CD4-positive, alpha-beta T cell (primary cell): Measurements from ENCODE around the gene PHACTR3. TPM values are rescaled to one million over a fixed set of nuclear protein-coding genes. Genes with fewer than 3 reads are reported as not detected.

Experiments used
- ATAC-seq: fragments of 200-7000 bp; cut with Tn5 transposase; one replicate; pipeline ENCODE4 v1.10.0; 2022; ENCODE audit warnings: mild to moderate bottlenecking; ENCODE audit not compliant: poor library complexity
- CTCF ChIA-PET: fragments of 350-600 bp; sonication (Branson Sonifier 250); formaldehyde crosslinking; loops from one replicate; lab custom pipeline; 2021; ENCODE audit warnings: antibody characterized with exemption, inconsistent platforms; lab: Charles Lee
- POLR2A ChIA-PET: fragments of 350-600 bp; sonication (Branson Sonifier 250); formaldehyde crosslinking; loops from one replicate; lab custom pipeline; 2021; ENCODE audit warnings: antibody characterized with exemption, inconsistent platforms; lab: Charles Lee
- DNase-seq, 14 experiments: peaks; one replicate each; pipeline ENCODE4 v3.0.0-alpha.2; 2013 to 2020; ENCODE audit warnings: mixed read lengths in 2 of 14
- H3K27ac ChIP-seq, 2 donors: one replicate each; pipeline versions ENCODE4 v1.5.1 to v1.7.0; 2013; ENCODE audit warnings: low read length in 2 of 2, low read depth in 1 of 2, mild to moderate bottlenecking in 1 of 2
- H3K27me3 ChIP-seq, 2 experiments: 1 replicate in 1 of 2; 2 replicates in 1 of 2; pipeline versions ENCODE4 v1.6.1 to v1.7.0; 2013; ENCODE audit warnings: low read length in 2 of 2, control low read depth in 1 of 2, mild to moderate bottlenecking in 1 of 2, moderate library complexity in 1 of 2; ENCODE audit not compliant: insufficient read depth in 2 of 2, control insufficient read depth in 1 of 2
- H3K36me3 ChIP-seq: one replicate; pipeline ENCODE4 v1.6.1; 2013; ENCODE audit warnings: low read length, control low read depth; ENCODE audit not compliant: insufficient read depth
- H3K4me1 ChIP-seq: one replicate; pipeline ENCODE4 v1.6.1; 2013; ENCODE audit warnings: low read length, control low read depth; ENCODE audit not compliant: insufficient read depth
- H3K4me3 ChIP-seq: one replicate; pipeline ENCODE4 v1.5.1; 2013; ENCODE audit warnings: mild to moderate bottlenecking, low read length, moderate library complexity
- H3K9me3 ChIP-seq, 2 experiments: 1 replicate in 1 of 2; 2 replicates in 1 of 2; pipeline versions ENCODE4 v1.6.1 to v1.7.0; 2013; ENCODE audit warnings: low read length in 2 of 2, mild to moderate bottlenecking in 2 of 2, control low read depth in 1 of 2, moderate library complexity in 1 of 2; ENCODE audit not compliant: control insufficient read depth in 1 of 2, insufficient read depth in 1 of 2
- H3K27ac Mint-ChIP-seq: one replicate; pipeline ENCODE4 v1.8.0; 2020; ENCODE audit warnings: mixed read lengths
- H3K27me3 Mint-ChIP-seq: one replicate; pipeline ENCODE4 v1.8.0; 2021; ENCODE audit warnings: mixed read lengths
- H3K36me3 Mint-ChIP-seq: one replicate; pipeline ENCODE4 v1.8.0; 2021; ENCODE audit warnings: low read depth, mixed read lengths
- H3K4me1 Mint-ChIP-seq: one replicate; pipeline ENCODE4 v1.8.0; 2021; ENCODE audit warnings: low read depth, mixed read lengths
- H3K4me3 Mint-ChIP-seq: one replicate; pipeline ENCODE4 v1.8.0; 2020; ENCODE audit warnings: mild to moderate bottlenecking, mixed read lengths
- H3K9me3 Mint-ChIP-seq: one replicate; pipeline ENCODE4 v1.8.0; 2020; ENCODE audit warnings: mixed read lengths
- intact Hi-C, 2 experiments: fragments of 100-400 bp; cut with DNase I in 1 of 2; cut with micrococcal nuclease in 1 of 2; formaldehyde crosslinking; loops; one replicate each; pipeline versions ENCODE4 v1.15.1 to v1.9.0; 2023 to 2025; cut with DNase I, micrococcal nuclease
- total RNA-seq, 174 experiments: library from RNA in 2 of 174; stranded (reverse) in 2 of 174; gene quantifications; one replicate each; pipeline ENCODE4 v1.2.3 and lab custom pipeline; 2021 to 2026
- TF ChIP-seq, protein P1 (sequence below): fragments of 200-600 bp; IDR thresholded peaks from one replicate; pipeline ENCODE4 v1.8.0; 2022; ENCODE audit warnings: antibody characterized with exemption, mild to moderate bottlenecking

The PHACTR3 gene
- total RNA-seq, 2 experiments from 2014 or later: not detected

DNA sequence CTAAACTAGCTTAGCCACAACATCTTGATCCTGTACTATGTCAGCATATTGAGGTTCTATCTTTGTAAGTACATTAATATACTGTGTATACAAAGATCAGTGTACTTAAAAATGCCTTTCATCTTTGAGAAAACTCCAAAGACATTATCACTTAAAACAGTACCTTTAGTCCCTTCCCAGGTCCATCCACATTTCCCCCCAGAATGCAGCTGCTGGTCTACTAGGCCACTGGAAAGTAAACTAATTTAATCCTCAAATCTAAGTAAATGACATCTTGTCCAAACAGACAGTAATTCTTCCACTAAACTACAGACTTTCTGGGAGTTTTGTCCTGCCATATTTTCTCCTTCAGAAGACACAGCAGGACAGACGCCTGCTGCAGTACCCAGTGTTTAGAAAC lies 260.4 kb downstream of the PHACTR3 start:
- CTCF ChIA-PET: interaction anchor here (1.9 kb wide), 1 partner anchor 13 kb away, joined by 5 read pairs; no protein-coding TSS in a partner anchor
- Histone ChIP-seq H3K4me3 (no peak overlapping the region), H3K4me1 (no peaks in the 10 kb centered on the region), H3K36me3 (no peaks in the 10 kb centered on the region), H3K9me3 (no peaks in the 10 kb centered on the region), H3K27me3 (no peaks in the 10 kb centered on the region), H3K27ac (no peak overlapping the region)
- H3K9me3 Mint-ChIP-seq: no peaks in the 10 kb centered on the region
- no peaks in the 10 kb centered on the region for H3K4me1 Mint-ChIP-seq
- H3K4me3 Mint-ChIP-seq: no peak overlapping the region
- POLR2A ChIA-PET: no interaction called here
- no peak overlapping the region for H3K27ac Mint-ChIP-seq
- DNase-seq (no peak), ATAC-seq (no peak)
- no peaks in the 10 kb centered on the region for H3K36me3 Mint-ChIP-seq
- intact Hi-C loops: no loop called here
- no peaks in the 10 kb centered on the region for H3K27me3 Mint-ChIP-seq
- TF ChIP-seq, protein P1, sequence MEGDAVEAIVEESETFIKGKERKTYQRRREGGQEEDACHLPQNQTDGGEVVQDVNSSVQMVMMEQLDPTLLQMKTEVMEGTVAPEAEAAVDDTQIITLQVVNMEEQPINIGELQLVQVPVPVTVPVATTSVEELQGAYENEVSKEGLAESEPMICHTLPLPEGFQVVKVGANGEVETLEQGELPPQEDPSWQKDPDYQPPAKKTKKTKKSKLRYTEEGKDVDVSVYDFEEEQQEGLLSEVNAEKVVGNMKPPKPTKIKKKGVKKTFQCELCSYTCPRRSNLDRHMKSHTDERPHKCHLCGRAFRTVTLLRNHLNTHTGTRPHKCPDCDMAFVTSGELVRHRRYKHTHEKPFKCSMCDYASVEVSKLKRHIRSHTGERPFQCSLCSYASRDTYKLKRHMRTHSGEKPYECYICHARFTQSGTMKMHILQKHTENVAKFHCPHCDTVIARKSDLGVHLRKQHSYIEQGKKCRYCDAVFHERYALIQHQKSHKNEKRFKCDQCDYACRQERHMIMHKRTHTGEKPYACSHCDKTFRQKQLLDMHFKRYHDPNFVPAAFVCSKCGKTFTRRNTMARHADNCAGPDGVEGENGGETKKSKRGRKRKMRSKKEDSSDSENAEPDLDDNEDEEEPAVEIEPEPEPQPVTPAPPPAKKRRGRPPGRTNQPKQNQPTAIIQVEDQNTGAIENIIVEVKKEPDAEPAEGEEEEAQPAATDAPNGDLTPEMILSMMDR: no peak

DNA sequence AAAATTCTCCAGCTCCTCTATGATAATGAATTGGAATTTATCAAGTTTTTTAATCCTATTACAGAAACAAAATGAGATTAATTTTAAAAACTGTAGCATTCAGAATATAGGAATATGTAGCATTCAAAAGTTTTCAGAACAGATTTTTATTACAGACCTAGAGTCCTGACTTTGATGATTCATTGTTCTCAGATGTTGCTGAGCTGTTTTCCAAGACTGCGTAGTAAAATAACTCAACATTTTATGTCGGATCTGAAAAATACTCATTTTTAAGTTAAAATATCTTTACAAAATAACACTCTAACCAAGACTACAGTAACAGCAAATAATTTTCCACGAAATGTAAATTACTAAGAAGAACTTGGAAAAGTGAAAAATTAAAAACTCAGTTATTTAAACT lies 262.0 kb downstream of the PHACTR3 start:
- H3K4me3 ChIP-seq: no peak overlapping the region
- ChIA-PET POLR2A (no interaction called here), CTCF (interaction anchor here (1.6 kb wide), 1 partner anchor 20 kb away, joined by 3 read pairs; no protein-coding TSS in a partner anchor)
- DNase-seq (no peak), ATAC-seq (no peak)
- H3K27ac ChIP-seq: no peak overlapping the region
- TF ChIP-seq, protein P1: no peak
- no peaks in the 10 kb centered on the region for H3K4me1 ChIP-seq
- no peaks in the 10 kb centered on the region for H3K36me3 Mint-ChIP-seq
- no peak overlapping the region for H3K4me3 Mint-ChIP-seq
- H3K27ac Mint-ChIP-seq: no peak overlapping the region
- H3K9me3 ChIP-seq: no peaks in the 10 kb centered on the region
- H3K27me3 Mint-ChIP-seq: no peaks in the 10 kb centered on the region
- no peaks in the 10 kb centered on the region for H3K27me3 ChIP-seq
- no peaks in the 10 kb centered on the region for H3K9me3 Mint-ChIP-seq
- no peaks in the 10 kb centered on the region for H3K4me1 Mint-ChIP-seq
- intact Hi-C loops: no loop called here
- H3K36me3 ChIP-seq: no peaks in the 10 kb centered on the region

- CTCF ChIA-PET: no interaction called here
- no peak overlapping the region for H3K27ac ChIP-seq
- TF ChIP-seq, protein P1: no peak
- Mint-ChIP-seq H3K9me3 (no peaks in the 10 kb centered on the region), H3K27ac (no peak overlapping the region), H3K4me1 (no peaks in the 10 kb centered on the region), H3K4me3 (no peak overlapping the region), H3K27me3 (no peaks in the 10 kb centered on the region), H3K36me3 (no peaks in the 10 kb centered on the region)
- POLR2A ChIA-PET: no interaction called here
- no peaks in the 10 kb centered on the region for H3K9me3 ChIP-seq
- no peaks in the 10 kb centered on the region for H3K4me1 ChIP-seq
- intact Hi-C loops: no loop called here
- ATAC-seq (no peak), DNase-seq (no peak)
- H3K36me3 ChIP-seq: no peaks in the 10 kb centered on the region
- no peak overlapping the region for H3K4me3 ChIP-seq
- H3K27me3 ChIP-seq: no peaks in the 10 kb centered on the region
These were observed 266.8 kb downstream of the PHACTR3 start for GRCh38 chr20:59871096-59871495.
